Measurements from ENCODE around the gene GXYLT2. TPM values are rescaled to one million over a fixed set of nuclear protein-coding genes. Genes with fewer than 3 reads are reported as not detected.

Gene GXYLT2
- total RNA-seq, 1 experiment from 2014 or later: 4.8 TPM

DNA sequence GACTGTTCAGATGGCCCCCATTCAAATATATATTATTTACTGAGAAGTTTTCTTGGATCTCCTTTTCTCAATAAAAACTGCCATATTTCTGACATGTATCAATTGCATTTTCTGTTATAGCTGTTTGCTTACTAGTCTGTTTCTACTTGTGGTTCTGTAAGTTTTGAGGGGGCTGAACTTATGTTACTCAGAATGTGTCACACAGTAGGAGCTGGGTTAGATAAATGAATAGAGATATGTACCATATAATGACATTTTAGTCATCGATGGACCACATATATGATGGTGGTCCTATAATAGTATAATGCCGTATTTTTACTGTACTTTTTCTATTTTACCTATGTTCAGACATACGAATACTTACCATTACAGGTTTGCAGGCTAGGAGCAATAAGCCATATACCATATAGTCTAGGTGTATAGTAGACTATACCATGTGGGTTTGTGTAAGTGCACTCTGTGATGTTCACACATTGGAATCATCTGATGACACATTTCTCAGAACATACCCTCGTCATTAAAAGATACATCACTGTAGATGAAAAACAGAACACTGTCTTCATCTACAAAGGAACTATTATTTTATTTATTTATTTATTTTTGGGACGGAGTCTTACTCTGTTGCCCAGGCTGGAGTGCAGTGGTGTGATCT, 131.1 kb downstream of the GXYLT2 start:
- Mint-ChIP-seq H3K27me3 (ENCODE audit: insufficient read depth, unreplicated experiment) (no peaks in the 10 kb centered on the region), H3K4me3 (ENCODE audit: unreplicated experiment) (no peak overlapping the region), H3K9me3 (ENCODE audit: unreplicated experiment) (no peaks in the 10 kb centered on the region), H3K36me3 (ENCODE audit: insufficient read depth, unreplicated experiment) (peaks cover 53% of the 10 kb centered on the region), H3K27ac (ENCODE audit: unreplicated experiment) (no peak overlapping the region), H3K4me1 (ENCODE audit: low read depth, unreplicated experiment) (peaks cover 7% of the 10 kb centered on the region)
- intact Hi-C loops (cut with micrococcal nuclease; ENCODE audit: unreplicated experiment): no loop called here
- POLR2A ChIA-PET: no interaction called here
- no peaks in the 10 kb centered on the region for H3K36me3 ChIP-seq (ENCODE audit: control insufficient read depth, insufficient read depth, low read length)
- peaks cover 22% of the 10 kb centered on the region for H3K4me1 ChIP-seq
- no peak for TF ChIP-seq CTCF (IDR thresholded peaks at IDR 0.05; ENCODE audit: insufficient read depth in 1 of 2, low read depth in 1 of 2, low read length in 1 of 2, severe bottlenecking in 1 of 2, unreplicated experiment in 1 of 2)
- DNase-seq: no peak
- H3K9me3 ChIP-seq: no peaks in the 10 kb centered on the region
- CTCF ChIA-PET: no interaction called here
- no peaks in the 10 kb centered on the region for H3K27me3 ChIP-seq (replicated peaks; ENCODE audit: control insufficient read depth, insufficient read depth, low read length)
- no peak overlapping the region for H3K4me3 ChIP-seq (ENCODE audit: low read depth, low read length)
- BruUV-seq (replicated peaks): no TSS peak

GRCh38 chr3:73021301-73021835, 133.5 kb downstream of the GXYLT2 start:
- peak in 1 of 2 experiments; percentile 16 for DNase-seq
- no peak overlapping the region for H3K4me3 Mint-ChIP-seq (ENCODE audit: unreplicated experiment)
- POLR2A ChIA-PET: interaction anchor here (0.7 kb wide), 1 partner anchor 97 kb away, joined by 5 read pairs; no protein-coding TSS in a partner anchor

GRCh38 chr3:73024836-73025235, 137.0 kb downstream of the GXYLT2 start:
- peaks cover 25% of the 10 kb centered on the region for H3K36me3 Mint-ChIP-seq (ENCODE audit: insufficient read depth, unreplicated experiment)
- H3K9me3 ChIP-seq: no peaks in the 10 kb centered on the region
- H3K27me3 ChIP-seq (replicated peaks; ENCODE audit: control insufficient read depth, insufficient read depth, low read length): no peaks in the 10 kb centered on the region
- no peak overlapping the region for H3K4me3 ChIP-seq (ENCODE audit: low read depth, low read length)
- POLR2A ChIA-PET: no interaction called here
- no peaks in the 10 kb centered on the region for H3K36me3 ChIP-seq (ENCODE audit: control insufficient read depth, insufficient read depth, low read length)
- TF ChIP-seq CTCF (IDR thresholded peaks at IDR 0.05; ENCODE audit: insufficient read depth in 1 of 2, low read depth in 1 of 2, low read length in 1 of 2, severe bottlenecking in 1 of 2, unreplicated experiment in 1 of 2): no peak
- H3K27me3 Mint-ChIP-seq (ENCODE audit: insufficient read depth, unreplicated experiment): no peaks in the 10 kb centered on the region
- intact Hi-C loops (cut with micrococcal nuclease; ENCODE audit: unreplicated experiment): no loop called here
- CTCF ChIA-PET: interaction anchor here (0.7 kb wide), 1 partner anchor 32 kb away, joined by 3 read pairs; no protein-coding TSS in a partner anchor
- peak; percentile 42 to 46 for DNase-seq
- H3K4me1 Mint-ChIP-seq (ENCODE audit: low read depth, unreplicated experiment): peaks cover 24% of the 10 kb centered on the region
- no peak overlapping the region for H3K27ac Mint-ChIP-seq (ENCODE audit: unreplicated experiment)
- BruUV-seq (replicated peaks): no TSS peak
- no peak overlapping the region for H3K4me3 Mint-ChIP-seq (ENCODE audit: unreplicated experiment)
- H3K4me1 ChIP-seq: peaks cover 40% of the 10 kb centered on the region
- H3K9me3 Mint-ChIP-seq (ENCODE audit: unreplicated experiment): no peaks in the 10 kb centered on the region

More at GRCh38 chr3:73021301-73021835, 133.5 kb downstream of the GXYLT2 start:
- Histone ChIP-seq H3K9me3 (no peaks in the 10 kb centered on the region), H3K36me3 (ENCODE audit: control insufficient read depth, insufficient read depth, low read length) (no peaks in the 10 kb centered on the region), H3K4me3 (ENCODE audit: low read depth, low read length) (no peak overlapping the region), H3K4me1 (peaks cover 37% of the 10 kb centered on the region), H3K27me3 (replicated peaks; ENCODE audit: control insufficient read depth, insufficient read depth, low read length) (no peaks in the 10 kb centered on the region)
- TF ChIP-seq CTCF (IDR thresholded peaks at IDR 0.05; ENCODE audit: insufficient read depth in 1 of 2, low read depth in 1 of 2, low read length in 1 of 2, severe bottlenecking in 1 of 2, unreplicated experiment in 1 of 2): no peak
- Mint-ChIP-seq H3K4me1 (ENCODE audit: low read depth, unreplicated experiment) (peaks cover 21% of the 10 kb centered on the region), H3K27me3 (ENCODE audit: insufficient read depth, unreplicated experiment) (no peaks in the 10 kb centered on the region), H3K9me3 (ENCODE audit: unreplicated experiment) (no peaks in the 10 kb centered on the region), H3K27ac (ENCODE audit: unreplicated experiment) (no peak overlapping the region), H3K36me3 (ENCODE audit: insufficient read depth, unreplicated experiment) (peaks cover 40% of the 10 kb centered on the region)
- no TSS peak for BruUV-seq (replicated peaks)
- CTCF ChIA-PET: interaction anchor here (0.7 kb wide), 1 partner anchor 20 kb away, joined by 3 read pairs; no protein-coding TSS in a partner anchor
- intact Hi-C loops (cut with micrococcal nuclease; ENCODE audit: unreplicated experiment): no loop called here

All from Caco-2 (cell line).